ENCODE measurements around the gene MRPS18C. TPM values are rescaled to one million over a fixed set of nuclear protein-coding genes. Genes with fewer than 3 reads are reported as not detected.

The MRPS18C gene
- total RNA-seq, 2 experiments from 2014 or later, result 15.7 to 18.0 TPM

DNA sequence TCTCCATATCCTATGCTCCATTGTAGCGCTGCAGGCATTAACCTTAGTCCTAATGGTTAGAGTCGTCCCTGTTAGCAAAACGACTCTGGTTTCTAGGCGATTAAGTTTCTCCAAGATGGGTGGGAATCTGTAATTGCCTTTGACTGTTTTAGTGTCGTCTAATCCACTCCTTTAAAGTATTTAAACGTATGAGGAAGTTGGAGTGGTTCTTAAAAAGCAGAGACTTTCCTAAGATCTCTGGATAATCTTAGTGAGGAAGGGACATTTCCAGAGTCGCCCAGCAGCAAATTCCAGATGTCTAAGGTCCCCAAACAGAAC is 285 bp downstream of the MRPS18C start:
- H3K36me3 ChIP-seq (ENCODE audit: insufficient read depth, low read length), result peaks cover 55% of the 10 kb centered on the region

DNA sequence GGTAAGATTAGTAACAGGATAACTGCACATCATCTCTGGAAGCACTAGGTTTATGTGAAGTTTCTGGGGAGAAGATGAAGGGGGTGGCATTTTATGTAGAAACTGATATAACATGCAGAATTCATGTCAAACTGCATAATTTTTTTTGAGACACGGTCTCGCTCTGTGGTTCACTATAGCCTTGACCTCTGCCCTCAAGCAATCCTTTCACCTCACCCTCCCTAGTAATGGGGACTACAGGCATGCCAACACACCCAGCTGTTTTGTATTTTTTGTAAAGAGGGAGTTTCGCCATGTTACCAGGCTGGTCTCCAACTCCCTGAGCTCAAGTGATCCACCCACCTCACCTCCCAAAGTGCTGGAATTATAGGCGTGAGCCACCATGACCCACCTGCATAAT is 17.6 kb downstream of the MRPS18C start:
- no peaks in the 10 kb centered on the region for H3K27me3 Mint-ChIP-seq
- H3K27ac Mint-ChIP-seq, result no peak overlapping the region
- no peak overlapping the region for H3K4me3 Mint-ChIP-seq
- Histone ChIP-seq H3K9me3 (ENCODE audit: control insufficient read depth in 1 of 2, insufficient read depth in 1 of 2, low read length in 2 of 2) (no peaks in the 10 kb centered on the region), H3K36me3 (ENCODE audit: insufficient read depth, low read length) (peaks cover 28% of the 10 kb centered on the region), H3K27ac (ENCODE audit: low read depth in 1 of 2, low read length in 2 of 2) (no peak overlapping the region), H3K27me3 (ENCODE audit: control insufficient read depth in 1 of 2, insufficient read depth in 2 of 2, low read length in 2 of 2) (no peaks in the 10 kb centered on the region), H3K4me1 (ENCODE audit: insufficient read depth, low read length) (no peaks in the 10 kb centered on the region), H3K4me3 (ENCODE audit: low read length) (no peak overlapping the region)
- intact Hi-C loops (cut with DNase I, micrococcal nuclease), result no loop called here
- peaks cover 10% of the 10 kb centered on the region for H3K4me1 Mint-ChIP-seq (ENCODE audit: low read depth)
- POLR2A ChIA-PET, result no interaction called here
- peaks cover 60% of the 10 kb centered on the region for H3K36me3 Mint-ChIP-seq (ENCODE audit: low read depth)
- no peaks in the 10 kb centered on the region for H3K9me3 Mint-ChIP-seq
- DNase-seq (no peak), ATAC-seq (ENCODE audit: poor library complexity) (no peak)
- TF ChIP-seq, protein P1, sequence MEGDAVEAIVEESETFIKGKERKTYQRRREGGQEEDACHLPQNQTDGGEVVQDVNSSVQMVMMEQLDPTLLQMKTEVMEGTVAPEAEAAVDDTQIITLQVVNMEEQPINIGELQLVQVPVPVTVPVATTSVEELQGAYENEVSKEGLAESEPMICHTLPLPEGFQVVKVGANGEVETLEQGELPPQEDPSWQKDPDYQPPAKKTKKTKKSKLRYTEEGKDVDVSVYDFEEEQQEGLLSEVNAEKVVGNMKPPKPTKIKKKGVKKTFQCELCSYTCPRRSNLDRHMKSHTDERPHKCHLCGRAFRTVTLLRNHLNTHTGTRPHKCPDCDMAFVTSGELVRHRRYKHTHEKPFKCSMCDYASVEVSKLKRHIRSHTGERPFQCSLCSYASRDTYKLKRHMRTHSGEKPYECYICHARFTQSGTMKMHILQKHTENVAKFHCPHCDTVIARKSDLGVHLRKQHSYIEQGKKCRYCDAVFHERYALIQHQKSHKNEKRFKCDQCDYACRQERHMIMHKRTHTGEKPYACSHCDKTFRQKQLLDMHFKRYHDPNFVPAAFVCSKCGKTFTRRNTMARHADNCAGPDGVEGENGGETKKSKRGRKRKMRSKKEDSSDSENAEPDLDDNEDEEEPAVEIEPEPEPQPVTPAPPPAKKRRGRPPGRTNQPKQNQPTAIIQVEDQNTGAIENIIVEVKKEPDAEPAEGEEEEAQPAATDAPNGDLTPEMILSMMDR (IDR thresholded peaks at IDR 0.05), result no peak
- CTCF ChIA-PET, result no interaction called here

More for the DNA sequence above, 285 bp downstream of the MRPS18C start:
- Mint-ChIP-seq H3K27ac (peak overlapping the region; percentile 100), H3K4me3 (peak overlapping the region; percentile 99), H3K36me3 (ENCODE audit: low read depth) (peaks cover 91% of the 10 kb centered on the region), H3K27me3 (no peaks in the 10 kb centered on the region), H3K4me1 (ENCODE audit: low read depth) (peaks cover 71% of the 10 kb centered on the region), H3K9me3 (no peaks in the 10 kb centered on the region)
- CTCF ChIA-PET, result interaction anchor here (1.2 to 1.7 kb wide), 2 partner anchors 29 to 1171 kb away, joined by 3 to 4 read pairs; no protein-coding TSS in a partner anchor
- no peak for DNase-seq
- Histone ChIP-seq H3K27ac (ENCODE audit: low read depth in 1 of 2, low read length in 2 of 2) (peak overlapping the region; percentile 99 to 100), H3K4me3 (ENCODE audit: low read length) (peak overlapping the region; percentile 88), H3K27me3 (ENCODE audit: control insufficient read depth in 1 of 2, insufficient read depth in 2 of 2, low read length in 2 of 2) (no peaks in the 10 kb centered on the region), H3K4me1 (ENCODE audit: insufficient read depth, low read length) (peaks cover 12% of the 10 kb centered on the region), H3K9me3 (ENCODE audit: control insufficient read depth in 1 of 2, insufficient read depth in 1 of 2, low read length in 2 of 2) (peaks cover 0 to 4% of the 10 kb centered on the region in 2 experiments)
- intact Hi-C loops (cut with DNase I, micrococcal nuclease), result loop anchor here (1.0 to 10.0 kb wide), 8 partner anchors 26 to 1084 kb away; partner anchors contain the start of genes COPS4 (in 1 of the 2), ENOPH1 (in 1 of the 2), HNRNPD (in 1 of the 2) and HNRNPDL (in 1 of the 2)
- no peak for ATAC-seq (ENCODE audit: poor library complexity)
- POLR2A ChIA-PET, result interaction anchor here (0.9 to 3.4 kb wide), 22 partner anchors 11 to 1171 kb away, joined by 3 to 67 read pairs (median 5); partner anchors contain the start of genes ABRAXAS1, CDS1, COPS4 and COQ2
- TF ChIP-seq, protein P1 (IDR thresholded peaks at IDR 0.05), result no peak

DNA sequence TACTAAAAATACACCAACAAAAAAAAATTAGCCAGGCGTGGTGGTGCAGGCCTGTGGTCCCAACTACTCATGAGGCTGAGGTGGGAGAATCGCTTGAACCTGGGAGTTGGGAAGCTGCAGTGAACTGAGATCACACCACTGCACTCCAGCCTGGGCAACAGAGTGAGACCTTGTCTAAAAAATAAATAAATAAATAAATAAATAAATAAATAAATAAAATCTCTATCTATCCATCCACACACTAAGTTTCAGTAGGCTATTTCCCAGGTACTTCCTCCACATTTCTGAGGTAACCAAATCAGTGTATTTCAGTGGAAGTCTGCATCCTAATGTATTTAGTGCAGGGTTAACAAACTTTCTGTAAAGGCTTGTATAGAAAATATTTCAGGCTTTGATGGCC is 18.1 kb downstream of the MRPS18C start:
- intact Hi-C loops (cut with DNase I, micrococcal nuclease), result no loop called here
- H3K36me3 ChIP-seq (ENCODE audit: insufficient read depth, low read length), result peaks cover 26% of the 10 kb centered on the region
- no peaks in the 10 kb centered on the region for H3K4me1 ChIP-seq (ENCODE audit: insufficient read depth, low read length)
- Mint-ChIP-seq H3K4me1 (ENCODE audit: low read depth) (peaks cover 10% of the 10 kb centered on the region), H3K4me3 (no peak overlapping the region), H3K9me3 (no peaks in the 10 kb centered on the region), H3K27me3 (no peaks in the 10 kb centered on the region), H3K36me3 (ENCODE audit: low read depth) (peaks cover 60% of the 10 kb centered on the region), H3K27ac (no peak overlapping the region)
- ChIA-PET POLR2A (interaction anchor here (0.6 kb wide), 1 partner anchor 15 kb away, joined by 3 read pairs; no protein-coding TSS in a partner anchor), CTCF (no interaction called here)
- H3K9me3 ChIP-seq (ENCODE audit: control insufficient read depth in 1 of 2, insufficient read depth in 1 of 2, low read length in 2 of 2), result no peaks in the 10 kb centered on the region
- H3K27ac ChIP-seq (ENCODE audit: low read depth in 1 of 2, low read length in 2 of 2), result no peak overlapping the region
- H3K4me3 ChIP-seq (ENCODE audit: low read length), result no peak overlapping the region
- TF ChIP-seq, protein P1 (IDR thresholded peaks at IDR 0.05), result no peak
- DNase-seq (no peak), ATAC-seq (ENCODE audit: poor library complexity) (no peak)
- H3K27me3 ChIP-seq (ENCODE audit: control insufficient read depth in 1 of 2, insufficient read depth in 2 of 2, low read length in 2 of 2), result no peaks in the 10 kb centered on the region

Data from CD4-positive, alpha-beta T cell (primary cell).